ENCODE measurements around the gene JAKMIP2.
"Not testable (repeated sequence)": the region's sequence is repeated elsewhere in the genome, so short reads cannot be mapped to it uniquely, and the experiment has no call there.

Gene JAKMIP2

GRCh38 chr5:147582272-147582671 lies 200.3 kb downstream of the JAKMIP2 start:
- not testable (repeated sequence) for DNase-seq

- DNase-seq: not testable (repeated sequence)
These were observed 202.1 kb downstream of the JAKMIP2 start for GRCh38 chr5:147580418-147580817.

GRCh38 chr5:147578228-147579024 lies 204.1 kb downstream of the JAKMIP2 start:
- no peak for DNase-seq

- DNase-seq: no peak
These were observed 205.6 kb downstream of the JAKMIP2 start for GRCh38 chr5:147576646-147577535.

- DNase-seq: no peak
These were observed 206.9 kb downstream of the JAKMIP2 start for GRCh38 chr5:147575598-147575997.

- DNase-seq: no peak
These were observed 209.3 kb downstream of the JAKMIP2 start for GRCh38 chr5:147573211-147573610.

GRCh38 chr5:147568710-147569406 lies 213.7 kb downstream of the JAKMIP2 start:
- no peak for DNase-seq

GRCh38 chr5:147567917-147568598 lies 214.5 kb downstream of the JAKMIP2 start:
- DNase-seq: no peak

GRCh38 chr5:147565524-147565923 lies 217.0 kb downstream of the JAKMIP2 start:
- no peak for DNase-seq

GRCh38 chr5:147564124-147564486 lies 218.4 kb downstream of the JAKMIP2 start:
- DNase-seq: no peak

GRCh38 chr5:147563466-147564123 lies 218.9 kb downstream of the JAKMIP2 start:
- DNase-seq: no peak

GRCh38 chr5:147561435-147561834 lies 221.1 kb downstream of the JAKMIP2 start:
- DNase-seq: no peak

- no peak for DNase-seq
These were observed 221.7 kb downstream of the JAKMIP2 start for GRCh38 chr5:147560718-147561331.

- DNase-seq: no peak
These were observed 222.8 kb downstream of the JAKMIP2 start for GRCh38 chr5:147559749-147560148.

GRCh38 chr5:147558826-147559225 lies 223.7 kb downstream of the JAKMIP2 start:
- DNase-seq: no peak

GRCh38 chr5:147557876-147558745 lies 224.4 kb downstream of the JAKMIP2 start:
- no peak for DNase-seq

GRCh38 chr5:147555176-147555575 lies 227.4 kb downstream of the JAKMIP2 start:
- DNase-seq: no peak

GRCh38 chr5:147554261-147554817 lies 228.2 kb downstream of the JAKMIP2 start:
- no peak for DNase-seq

- not testable (repeated sequence) for DNase-seq
These were observed 228.7 kb downstream of the JAKMIP2 start for GRCh38 chr5:147553817-147554216.

- no peak for DNase-seq
These were observed 229.6 kb downstream of the JAKMIP2 start for GRCh38 chr5:147552897-147553296.
